A549 (cell line): ENCODE data around the gene SMCO4. TPM values are rescaled to one million over a fixed set of nuclear protein-coding genes. Genes with fewer than 3 reads are reported as not detected.

Source experiments
- ATAC-seq, 2 experiments: fragments of 200-7000 bp in 1 of 2; fragments of >200 bp in 1 of 2; cut with Nextera tagmentation in 1 of 2; cut with Tn5 transposase in 1 of 2; 3 replicates each; pipeline versions ENCODE4 v1.8.0 to v1.9.1; 2018 to 2020; ENCODE audit warnings: mild to moderate bottlenecking in 1 of 2, moderate library complexity in 1 of 2
- CTCF ChIA-PET: fragments of 300-600 bp; sonication (Branson Sonifier 250); formaldehyde crosslinking; extraction: SDS; loops from one replicate; lab custom pipeline; 2021; ENCODE audit warnings: antibody characterized with exemption, inconsistent platforms; lab: Yijun Ruan, JAX
- POLR2A ChIA-PET: fragments of 350-600 bp; formaldehyde crosslinking; extraction: SDS; loops from one replicate; lab custom pipeline; 2021; ENCODE audit warnings: antibody characterized with exemption, inconsistent platforms; lab: Yijun Ruan, JAX
- DNase-seq, 2 experiments: peaks; one replicate each; pipeline versions ENCODE4 v3.0.0 to v3.0.0-alpha.2; 2011 to 2016; ENCODE audit warnings: low read depth in 1 of 2, low spot score in 1 of 2
- FAIRE-seq: peaks from 2 replicates; lab custom pipeline; 2011; peaks lifted over from hg19 to GRCh38; lab: Jason Lieb, UNC
- H3K27ac ChIP-seq, 2 experiments: fragments of >200 bp; sonication (Bioruptor Twin); formaldehyde crosslinking; 3 replicates each; pipeline ENCODE4 v1.5.1; 2016 to 2017
- H3K4me1 ChIP-seq: fragments of >200 bp; sonication (Bioruptor Twin); formaldehyde crosslinking; 3 replicates; pipeline ENCODE4 v1.6.1; 2016
- H3K4me2 ChIP-seq: fragments of >200 bp; sonication (Bioruptor Twin); formaldehyde crosslinking; 3 replicates; pipeline ENCODE4 v1.6.1; 2016
- H3K4me3 ChIP-seq: fragments of >200 bp; sonication (Bioruptor Twin); formaldehyde crosslinking; 3 replicates; pipeline ENCODE4 v1.5.1; 2016
- H3K9me3 ChIP-seq: fragments of >200 bp; sonication (Bioruptor Twin); formaldehyde crosslinking; 3 replicates; pipeline ENCODE4 v1.6.1; 2016
- ATOH8 ChIP-seq: fragments of 250-450 bp; sonication (Bioruptor Pico); IDR thresholded peaks from 2 replicates; pipeline ENCODE4 v1.5.0; 2020; ENCODE audit warnings: low read depth, mild to moderate bottlenecking, moderate library complexity
- BCL3 ChIP-seq: fragments of >200 bp; sonication (Bioruptor Twin); formaldehyde crosslinking; IDR thresholded peaks from 3 replicates; pipeline ENCODE4 v1.6.1; 2016
- CBX2 ChIP-seq: fragments of 200-600 bp; sonication (generic); IDR thresholded peaks from 2 replicates; pipeline ENCODE4 v1.6.1; 2016; ENCODE audit warnings: low read depth, mild to moderate bottlenecking, borderline replicate concordance
- CBX8 ChIP-seq: fragments of 200-600 bp; sonication (generic); IDR thresholded peaks from 2 replicates; pipeline ENCODE4 v1.6.1; 2016
- CHD2 ChIP-seq: fragments of 150-350 bp; IDR thresholded peaks from 2 replicates; pipeline ENCODE4 v1.6.1; 2014; ENCODE audit warnings: low read length; ENCODE audit not compliant: partially characterized antibody
- CTCF ChIP-seq: fragments of >200 bp; sonication (Bioruptor Twin); formaldehyde crosslinking; IDR thresholded peaks from 3 replicates; pipeline ENCODE4 v1.5.1; 2016
- ELK1 ChIP-seq: fragments of 150-350 bp; IDR thresholded peaks from 2 replicates; pipeline ENCODE4 v1.6.1; 2014; ENCODE audit warnings: low read depth, mild to moderate bottlenecking, low read length
- ESRRA ChIP-seq: fragments of 150-350 bp; IDR thresholded peaks from 2 replicates; pipeline ENCODE4 v1.6.1; 2014; ENCODE audit warnings: mild to moderate bottlenecking, low read length, borderline replicate concordance
- FOSB ChIP-seq: fragments of 250-450 bp; sonication (Bioruptor Pico); IDR thresholded peaks from 2 replicates; pipeline ENCODE4 v1.5.0; 2020; ENCODE audit warnings: mild to moderate bottlenecking, moderate library complexity
- FOXS1 ChIP-seq: fragments of 250-450 bp; sonication (Bioruptor Pico); IDR thresholded peaks from 2 replicates; pipeline ENCODE4 v1.5.0; 2020; ENCODE audit warnings: mild to moderate bottlenecking, moderate library complexity
- GATA3 ChIP-seq: IDR thresholded peaks from 2 replicates; pipeline ENCODE4 v1.6.1; 2012; ENCODE audit warnings: borderline replicate concordance
- HDAC2 ChIP-seq: fragments of 200-600 bp; sonication (generic); IDR thresholded peaks from 2 replicates; pipeline ENCODE4 v1.6.1; 2016
- HOXB13 ChIP-seq: fragments of 250-450 bp; sonication (Bioruptor Pico); IDR thresholded peaks from 2 replicates; pipeline ENCODE4 v1.5.0; 2020; ENCODE audit warnings: low read depth, mild to moderate bottlenecking, moderate library complexity
- MAFK ChIP-seq: fragments of 450-650 bp; IDR thresholded peaks from 2 replicates; pipeline ENCODE4 v1.6.1; 2014; ENCODE audit not compliant: partially characterized antibody
- MAZ ChIP-seq: fragments of 150-350 bp; IDR thresholded peaks from 2 replicates; pipeline ENCODE4 v1.6.1; 2014; ENCODE audit warnings: antibody characterized with exemption, low read depth, low read length, borderline replicate concordance
- MYC ChIP-seq: IDR thresholded peaks from 2 replicates; pipeline ENCODE4 v1.6.1; 2012; ENCODE audit warnings: mild to moderate bottlenecking, inconsistent platforms, low read length, improper control_type of control experiment, borderline replicate concordance
- NPAS2 ChIP-seq: fragments of 250-450 bp; sonication (Bioruptor Pico); IDR thresholded peaks from 2 replicates; pipeline ENCODE4 v1.8.0; 2022; ENCODE audit warnings: mild to moderate bottlenecking, moderate library complexity, borderline replicate concordance
- NR3C1 ChIP-seq: fragments of >200 bp; sonication (Bioruptor Twin); formaldehyde crosslinking; IDR thresholded peaks from 3 replicates; pipeline ENCODE4 v1.6.1; 2017
- PBX3 ChIP-seq: IDR thresholded peaks from 2 replicates; pipeline ENCODE4 v1.6.1; 2012
- PHF8 ChIP-seq: fragments of 200-600 bp; sonication (generic); IDR thresholded peaks from 2 replicates; pipeline ENCODE4 v1.6.1; 2016; ENCODE audit warnings: low read depth, mild to moderate bottlenecking, antibody characterized with exemption, moderate library complexity, borderline replicate concordance
- RCOR1 ChIP-seq: fragments of 150-350 bp; IDR thresholded peaks from 2 replicates; pipeline ENCODE4 v1.6.1; 2014; ENCODE audit warnings: antibody characterized with exemption, low read length, low read depth
- WGBS: methylation state at CpG from one replicate; pipeline ENCODE4 v1.1.6; 2017; ENCODE audit errors: missing lambda C conversion rate; 5-methylcytosine and 5-hydroxymethylcytosine counted together
- polyA plus RNA-seq, 4 experiments: library from polyadenylated mRNA; depleted of rRNA in 3 of 4; stranded (reverse); fragments of >200 nt; fragmentation: RNase III in 1 of 4; extraction: RNeasy Plus Mini Kit Qiagen cat#74134 plus additional on column Dnase treatment in 1 of 4; gene quantifications; 2 replicates in 3 of 4; 3 replicates in 1 of 4; pipeline ENCODE4 v1.2.3, GENCODE V29; 2011 to 2017

SMCO4 gene
- polyA plus RNA-seq, 2 of the 4 experiments (the other 2 are of a cell fraction): 11.9 to 14.8 TPM

- Histone ChIP-seq H3K9me3 (no peaks in the 10 kb centered on the region), H3K4me1 (peaks cover 12% of the 10 kb centered on the region), H3K4me2 (no peak overlapping the region), H3K27ac (no peak overlapping the region), H3K4me3 (no peak overlapping the region)
- DNase-seq: no peak
- no peak for ATAC-seq
- FAIRE-seq: no peak
- no peak for TF ChIP-seq ATOH8 (CRISPR knock-in tag)
- no peak for TF ChIP-seq BCL3
- no peak for TF ChIP-seq MAFK
- no peak for TF ChIP-seq PHF8
- TF ChIP-seq CBX2: no peak
- no peak for TF ChIP-seq MYC
- no peak for TF ChIP-seq CBX8
- ChIA-PET CTCF (no interaction called here), POLR2A (no interaction called here)
Observed at GRCh38 chr11:93563857-93564256, 20.7 kb upstream of the SMCO4 start.

GRCh38 chr11:93560199-93560932, 17.2 kb upstream of the SMCO4 start:
- TF ChIP-seq ESRRA: no peak
- TF ChIP-seq CBX2: no peak
- TF ChIP-seq FOXS1 (CRISPR knock-in tag): no peak
- no peak for TF ChIP-seq CHD2
- no peak for TF ChIP-seq NPAS2 (CRISPR knock-in tag)
- TF ChIP-seq CTCF: no peak
- TF ChIP-seq MAZ: no peak
- TF ChIP-seq RCOR1: no peak
- TF ChIP-seq HOXB13: no peak
- no peak for TF ChIP-seq GATA3
- TF ChIP-seq FOSB (CRISPR knock-in tag): no peak
- no peak for TF ChIP-seq HDAC2
- no peak for TF ChIP-seq ELK1
- TF ChIP-seq PBX3: no peak
- TF ChIP-seq NR3C1: no peak
- Histone ChIP-seq H3K4me2 (no peak overlapping the region), H3K9me3 (no peaks in the 10 kb centered on the region), H3K4me3 (no peak overlapping the region), H3K27ac (no peak overlapping the region), H3K4me1 (no peaks in the 10 kb centered on the region)
- DNase-seq: no peak
- no peak for FAIRE-seq
- ATAC-seq: no peak
- ChIA-PET POLR2A (no interaction called here), CTCF (no interaction called here)
- 49% methylated on average over 3 of the region's 3 CpGs for WGBS
